Neuronal stem cell (in vitro differentiated cells): Measurements from ENCODE around the gene PIEZO1.

Source experiments
- DNase-seq: peaks from one replicate; pipeline ENCODE4 v3.0.0-alpha.2; 2013; ENCODE audit warnings: low spot score
- H2AFZ ChIP-seq: one replicate; pipeline ENCODE4 v1.6.1; 2013; ENCODE audit warnings: mild to moderate bottlenecking, low read length, inconsistent platforms
- H2AK5ac ChIP-seq: 2 replicates; pipeline ENCODE4 v1.6.1; 2013; ENCODE audit warnings: low read depth, mild to moderate bottlenecking, inconsistent platforms, low read length, moderate library complexity, mixed read lengths
- H2BK120ac ChIP-seq: 2 replicates; pipeline ENCODE4 v1.6.1; 2013; ENCODE audit warnings: low read depth, mild to moderate bottlenecking, inconsistent platforms, low read length, moderate library complexity, mixed read lengths
- H2BK12ac ChIP-seq: one replicate; pipeline ENCODE4 v1.6.1; 2013; ENCODE audit warnings: low read length, inconsistent platforms
- H2BK15ac ChIP-seq: 2 replicates; pipeline ENCODE4 v1.6.1; 2013; ENCODE audit warnings: mild to moderate bottlenecking, low read length, inconsistent platforms, mixed read lengths
- H2BK5ac ChIP-seq: one replicate; pipeline ENCODE4 v1.6.1; 2013; ENCODE audit warnings: inconsistent platforms, mild to moderate bottlenecking, low read length, moderate library complexity
- H3K14ac ChIP-seq: one replicate; pipeline ENCODE4 v1.6.1; 2013; ENCODE audit warnings: low read length, inconsistent platforms
- H3K18ac ChIP-seq: 2 replicates; pipeline ENCODE4 v1.6.1; 2013; ENCODE audit warnings: low read length, inconsistent platforms
- H3K23ac ChIP-seq: 2 replicates; pipeline ENCODE4 v1.6.1; 2013; ENCODE audit warnings: low read depth, mild to moderate bottlenecking, mixed read lengths, low read length, inconsistent platforms; ENCODE audit not compliant: poor library complexity
- H3K27ac ChIP-seq: replicated peaks from 3 replicates; pipeline ENCODE4 v1.5.1; 2013; ENCODE audit warnings: low read length, inconsistent platforms
- H3K27me3 ChIP-seq, 3 experiments: 2 replicates each; pipeline ENCODE4 v1.6.1; 2013; ENCODE audit warnings: low read length in 3 of 3, mild to moderate bottlenecking in 2 of 3, inconsistent platforms in 1 of 3, low read depth in 1 of 3, mixed read lengths in 1 of 3, moderate library complexity in 1 of 3; ENCODE audit not compliant: control insufficient read depth in 3 of 3, insufficient read depth in 3 of 3
- H3K36me3 ChIP-seq, 2 donors: replicated peaks in 1 of 2; 2 replicates each; pipeline ENCODE4 v1.6.1; 2013; ENCODE audit warnings: low read length in 2 of 2; ENCODE audit not compliant: control insufficient read depth in 2 of 2, insufficient read depth in 2 of 2
- H3K4ac ChIP-seq: 2 replicates; pipeline ENCODE4 v1.6.1; 2013; ENCODE audit warnings: inconsistent platforms, mild to moderate bottlenecking, low read length, moderate library complexity
- H3K4me1 ChIP-seq, 2 donors: 1 replicate in 1 of 2; 2 replicates in 1 of 2; pipeline ENCODE4 v1.6.1; 2013; ENCODE audit warnings: low read length in 2 of 2, low read depth in 1 of 2; ENCODE audit not compliant: control insufficient read depth in 2 of 2, insufficient read depth in 1 of 2
- H3K4me2 ChIP-seq: one replicate; pipeline ENCODE4 v1.6.1; 2013; ENCODE audit warnings: mild to moderate bottlenecking, low read length, inconsistent platforms; ENCODE audit not compliant: insufficient read depth, poor library complexity, severe bottlenecking
- H3K4me3 ChIP-seq, 2 donors: 2 replicates each; pipeline ENCODE4 v1.5.1; 2013; ENCODE audit warnings: low read length in 2 of 2, mild to moderate bottlenecking in 2 of 2, inconsistent platforms in 1 of 2, moderate library complexity in 1 of 2
- H3K79me1 ChIP-seq: one replicate; pipeline ENCODE4 v1.6.1; 2013; ENCODE audit warnings: low read depth, mild to moderate bottlenecking, inconsistent platforms, low read length, moderate library complexity
- H3K9ac ChIP-seq: one replicate; pipeline ENCODE4 v1.6.1; 2013; ENCODE audit warnings: mild to moderate bottlenecking, low read depth, low read length, inconsistent platforms; ENCODE audit not compliant: poor library complexity
- H3K9me3 ChIP-seq, 2 donors: replicated peaks in 1 of 2; 2 replicates each; pipeline versions ENCODE3 to v1.6.1; 2013; ENCODE audit warnings: low read length in 2 of 2, mild to moderate bottlenecking in 2 of 2, inconsistent platforms in 1 of 2, low read depth in 1 of 2, mixed read lengths in 1 of 2, moderate library complexity in 1 of 2; ENCODE audit not compliant: control insufficient read depth in 2 of 2, insufficient read depth in 1 of 2
- H4K8ac ChIP-seq: one replicate; pipeline ENCODE4 v1.6.1; 2013; ENCODE audit warnings: low read depth, mild to moderate bottlenecking, inconsistent platforms, low read length, moderate library complexity
- H4K91ac ChIP-seq: one replicate; pipeline ENCODE4 v1.6.1; 2013; ENCODE audit warnings: low read length, low read depth, mild to moderate bottlenecking, inconsistent platforms; ENCODE audit not compliant: poor library complexity
- WGBS, 2 donors: extraction: QIAGEN DNeasy Blood & Tissue Kit; methylation state at CpG; one replicate each; pipeline ENCODE4 v1.1.7; 2013; ENCODE audit warnings: missing lambda C conversion rate in 2 of 2, mixed read lengths in 1 of 2; ENCODE audit not compliant: insufficient read length in 2 of 2, insufficient replicate concordance in 1 of 2; ENCODE audit errors: extremely low coverage in 2 of 2; 5-methylcytosine and 5-hydroxymethylcytosine counted together

The PIEZO1 gene

GRCh38 chr16:88716601-88717001 lies 68.4 kb downstream of the PIEZO1 start:
- H3K36me3 ChIP-seq = peaks cover 23 to 56% of the 10 kb centered on the region in 2 donors
- H3K27me3 ChIP-seq = no peaks in the 10 kb centered on the region
- no peaks in the 10 kb centered on the region for H3K9me3 ChIP-seq
- H3K4ac ChIP-seq = no peak overlapping the region
- H3K14ac ChIP-seq = no peak overlapping the region
- H3K4me2 ChIP-seq = no peak overlapping the region
- H3K4me1 ChIP-seq = no peaks in the 10 kb centered on the region
- H3K4me3 ChIP-seq = no peak overlapping the region
- no peak overlapping the region for H2BK5ac ChIP-seq
- peak overlapping the region; percentile 35 for H3K23ac ChIP-seq
- peaks cover 4% of the 10 kb centered on the region for H3K79me1 ChIP-seq
- no peak overlapping the region for H4K91ac ChIP-seq
- no peak for DNase-seq
- no peak overlapping the region for H2BK12ac ChIP-seq
- H2BK120ac ChIP-seq = no peak overlapping the region
- H3K18ac ChIP-seq = no peak overlapping the region
- H2AK5ac ChIP-seq = no peak overlapping the region
- H3K9ac ChIP-seq = peak overlapping the region; percentile 50
- H2AFZ ChIP-seq = no peak overlapping the region
- H3K27ac ChIP-seq = no peak overlapping the region
- WGBS, 2 donors = no CpG with 5 or more reads among the region's 21 CpGs
- H4K8ac ChIP-seq = no peak overlapping the region
- no peak overlapping the region for H2BK15ac ChIP-seq

DNA sequence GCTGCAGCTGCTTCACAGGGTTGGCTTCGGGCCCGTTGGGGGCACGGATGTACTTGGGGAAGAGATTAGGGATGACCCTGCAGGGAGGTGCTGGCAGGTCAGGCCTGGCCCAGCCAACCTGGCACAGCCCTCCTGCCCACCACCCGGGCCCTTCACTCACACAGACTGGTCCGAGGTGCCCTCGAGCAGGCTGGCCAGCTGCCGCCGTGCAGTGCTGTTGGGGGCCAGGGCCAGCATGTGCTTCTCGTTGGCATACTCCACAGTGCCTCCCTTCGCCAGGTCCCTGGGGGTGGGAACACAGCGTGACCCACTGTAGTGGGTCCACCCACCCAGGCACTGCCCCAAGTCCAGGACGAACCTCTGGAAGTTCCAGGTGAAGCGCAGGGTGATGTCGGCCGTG lies 68.8 kb downstream of the PIEZO1 start:
- H2BK120ac ChIP-seq = no peak overlapping the region

DNA sequence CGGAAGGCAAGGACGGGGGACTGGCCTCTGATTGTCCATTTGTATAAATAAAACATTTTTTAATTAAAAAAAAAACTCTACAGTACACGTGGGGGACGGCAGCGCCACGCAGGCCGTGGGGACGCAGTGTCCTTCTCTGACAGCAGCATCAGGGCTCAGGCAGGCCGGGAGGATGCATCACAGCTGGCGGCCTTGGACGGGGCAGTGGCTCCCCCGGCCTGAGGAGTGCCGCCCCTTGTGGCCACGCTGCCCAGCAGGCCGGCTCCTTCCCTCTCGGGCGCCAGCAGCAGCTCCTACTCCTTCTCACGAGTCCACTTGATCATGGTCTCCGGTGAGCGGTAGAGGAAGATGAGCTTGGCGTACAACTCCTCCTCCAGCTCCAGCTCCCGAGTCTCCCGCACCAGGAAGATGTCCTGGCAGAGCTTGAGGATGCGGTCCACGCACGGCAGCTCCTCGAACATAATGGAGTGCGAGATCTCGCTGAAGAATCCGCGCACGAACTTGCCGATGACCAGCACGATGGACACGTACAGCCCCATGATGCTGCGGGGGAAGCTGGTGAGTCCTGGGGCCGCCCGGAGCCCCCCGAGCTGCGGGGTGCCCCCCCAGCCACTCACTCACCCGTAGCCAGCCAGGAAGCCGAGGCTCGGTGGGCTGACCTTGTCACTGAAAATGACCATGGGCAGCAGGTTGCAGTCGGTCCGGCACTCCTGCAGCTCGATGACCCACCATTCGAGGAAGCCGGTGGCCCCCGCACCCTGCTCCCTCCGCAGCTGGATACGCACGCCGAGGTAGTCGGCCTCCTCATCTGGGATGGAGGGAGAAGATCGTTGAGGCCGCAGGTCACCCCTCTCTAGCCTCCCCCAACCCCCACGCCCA lies 69.5 kb downstream of the PIEZO1 start:
- DNase-seq = no peak
- H3K14ac ChIP-seq = no peak overlapping the region
- no peak overlapping the region for H3K27ac ChIP-seq
- H2BK15ac ChIP-seq = no peak overlapping the region
- WGBS, 2 donors = no CpG with 5 or more reads among the region's 57 CpGs
- no peak overlapping the region for H2BK12ac ChIP-seq
- no peak overlapping the region for H2AFZ ChIP-seq
- H3K27me3 ChIP-seq = no peaks in the 10 kb centered on the region
- H4K8ac ChIP-seq = no peak overlapping the region
- peaks cover 23 to 56% of the 10 kb centered on the region in 2 donors for H3K36me3 ChIP-seq
- peaks cover under 1% of the 10 kb centered on the region for H3K79me1 ChIP-seq
- no peak overlapping the region for H2AK5ac ChIP-seq
- H3K9ac ChIP-seq = no peak overlapping the region
- no peak overlapping the region for H2BK5ac ChIP-seq
- H3K18ac ChIP-seq = no peak overlapping the region
- no peak overlapping the region for H3K23ac ChIP-seq
- H3K4me2 ChIP-seq = no peak overlapping the region
- no peak overlapping the region for H3K4me3 ChIP-seq
- H3K9me3 ChIP-seq = no peaks in the 10 kb centered on the region
- no peak overlapping the region for H3K4ac ChIP-seq
- no peak overlapping the region for H4K91ac ChIP-seq
- no peaks in the 10 kb centered on the region for H3K4me1 ChIP-seq
- no peak overlapping the region for H2BK120ac ChIP-seq

More for the DNA sequence above, 68.8 kb downstream of the PIEZO1 start:
- peaks cover 23 to 56% of the 10 kb centered on the region in 2 donors for H3K36me3 ChIP-seq
- no peak overlapping the region for H2BK5ac ChIP-seq
- no peak for DNase-seq
- H3K14ac ChIP-seq = no peak overlapping the region
- peak overlapping the region; percentile 50 for H3K9ac ChIP-seq
- no peaks in the 10 kb centered on the region for H3K9me3 ChIP-seq
- no CpG with 5 or more reads among the region's 15 CpGs for WGBS, 2 donors
- no peaks in the 10 kb centered on the region for H3K4me1 ChIP-seq
- H2BK15ac ChIP-seq = no peak overlapping the region
- H3K4ac ChIP-seq = no peak overlapping the region
- peak overlapping the region; percentile 35 for H3K23ac ChIP-seq
- no peak overlapping the region for H2BK12ac ChIP-seq
- no peak overlapping the region for H3K27ac ChIP-seq
- H3K4me2 ChIP-seq = no peak overlapping the region
- H2AK5ac ChIP-seq = no peak overlapping the region
- H3K4me3 ChIP-seq = no peak overlapping the region
- no peak overlapping the region for H2AFZ ChIP-seq
- no peak overlapping the region for H3K18ac ChIP-seq
- H3K27me3 ChIP-seq = no peaks in the 10 kb centered on the region
- peaks cover 4% of the 10 kb centered on the region for H3K79me1 ChIP-seq
- no peak overlapping the region for H4K8ac ChIP-seq
- no peak overlapping the region for H4K91ac ChIP-seq

- H3K27ac ChIP-seq = no peak overlapping the region
- H3K23ac ChIP-seq = no peak overlapping the region
- no peak overlapping the region for H4K8ac ChIP-seq
- no peaks in the 10 kb centered on the region for H3K79me1 ChIP-seq
- no peak overlapping the region for H2BK120ac ChIP-seq
- no peaks in the 10 kb centered on the region for H3K4me1 ChIP-seq
- H2AK5ac ChIP-seq = no peak overlapping the region
- no peak overlapping the region for H3K9ac ChIP-seq
- H2BK5ac ChIP-seq = no peak overlapping the region
- H3K27me3 ChIP-seq = no peaks in the 10 kb centered on the region
- no CpG with 5 or more reads among the region's 42 CpGs for WGBS, 2 donors
- H2AFZ ChIP-seq = no peak overlapping the region
- H3K4me3 ChIP-seq = no peak overlapping the region
- H2BK15ac ChIP-seq = no peak overlapping the region
- H3K18ac ChIP-seq = no peak overlapping the region
- no peak overlapping the region for H4K91ac ChIP-seq
- H3K9me3 ChIP-seq = no peaks in the 10 kb centered on the region
- no peak overlapping the region for H3K4me2 ChIP-seq
- H2BK12ac ChIP-seq = no peak overlapping the region
- no peak for DNase-seq
- H3K14ac ChIP-seq = no peak overlapping the region
- H3K36me3 ChIP-seq = peaks cover 23 to 53% of the 10 kb centered on the region in 2 donors
- no peak overlapping the region for H3K4ac ChIP-seq
Measured at GRCh38 chr16:88714420-88715302, 70.4 kb downstream of the PIEZO1 start.
